HG02870 (cell line): Measurements from ENCODE around the gene RASSF1.
A peak's percentile ranks its signal among the peaks of the same experiment; 100 is the strongest.

Experiments used
- ATAC-seq: cut with Tn5 transposase; IDR thresholded peaks from one replicate; pipeline ENCODE4 v1.9.1; 2021; ENCODE audit warnings: mild to moderate bottlenecking, moderate library complexity; ENCODE audit not compliant: unreplicated experiment

The RASSF1 gene

DNA sequence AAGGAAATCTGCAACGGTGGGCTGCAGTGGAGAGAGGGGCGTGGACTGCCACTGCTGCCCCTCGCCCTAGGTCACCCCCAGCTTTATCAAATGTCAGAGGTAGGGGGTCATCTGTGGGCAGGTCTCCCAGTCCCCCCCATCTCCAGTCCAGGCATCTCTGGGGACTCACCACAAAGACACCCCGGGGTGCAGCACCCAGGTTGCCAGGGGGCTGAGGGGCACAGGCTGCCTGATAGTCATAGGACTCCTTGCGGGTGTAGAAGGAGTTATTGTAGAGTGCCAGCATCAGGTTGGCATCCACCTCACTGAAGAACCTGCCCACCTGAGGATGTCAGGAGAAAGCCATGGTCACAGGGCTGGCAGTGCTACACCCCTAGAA lies 25.2 kb upstream of the RASSF1 start:
- ATAC-seq: no peak

DNA sequence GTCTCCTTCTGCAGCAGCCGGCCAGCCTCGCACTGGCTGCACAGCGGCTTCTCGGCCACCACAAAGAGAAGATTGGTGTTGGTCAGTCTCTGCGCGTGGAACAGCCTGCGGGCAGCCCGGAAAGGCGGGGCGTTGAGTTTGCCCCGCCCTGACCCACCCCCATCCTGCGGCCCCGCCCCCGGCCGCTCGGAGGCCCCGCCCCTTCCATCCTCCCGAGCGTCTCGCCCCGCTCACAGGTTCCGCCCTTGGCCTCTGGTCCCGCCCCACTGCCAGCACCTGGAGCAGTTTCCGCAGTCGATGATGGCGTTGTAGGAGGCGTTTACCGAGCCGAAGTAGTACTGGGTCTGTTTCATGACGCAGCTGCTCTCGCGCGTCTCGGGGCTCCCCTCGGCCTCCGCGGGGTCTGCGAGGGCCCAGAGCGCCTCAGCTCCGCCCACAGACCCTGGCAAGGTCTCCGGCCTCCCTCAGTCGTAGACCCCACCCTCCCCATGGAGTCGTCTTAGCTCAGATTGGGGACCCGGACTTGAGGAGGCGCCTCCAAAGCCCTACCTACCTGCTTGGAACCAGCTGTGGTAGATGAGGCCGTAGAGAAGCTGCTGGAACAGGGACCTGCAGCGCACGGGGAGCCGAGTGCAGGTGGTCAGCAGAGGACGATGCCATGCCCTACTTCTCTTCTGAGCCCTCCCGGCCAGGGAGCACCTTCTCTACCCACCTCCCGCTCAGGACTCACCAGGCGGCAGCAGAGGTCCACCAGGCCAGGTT lies 24.6 kb upstream of the RASSF1 start:
- ATAC-seq: peak; percentile 82

DNA sequence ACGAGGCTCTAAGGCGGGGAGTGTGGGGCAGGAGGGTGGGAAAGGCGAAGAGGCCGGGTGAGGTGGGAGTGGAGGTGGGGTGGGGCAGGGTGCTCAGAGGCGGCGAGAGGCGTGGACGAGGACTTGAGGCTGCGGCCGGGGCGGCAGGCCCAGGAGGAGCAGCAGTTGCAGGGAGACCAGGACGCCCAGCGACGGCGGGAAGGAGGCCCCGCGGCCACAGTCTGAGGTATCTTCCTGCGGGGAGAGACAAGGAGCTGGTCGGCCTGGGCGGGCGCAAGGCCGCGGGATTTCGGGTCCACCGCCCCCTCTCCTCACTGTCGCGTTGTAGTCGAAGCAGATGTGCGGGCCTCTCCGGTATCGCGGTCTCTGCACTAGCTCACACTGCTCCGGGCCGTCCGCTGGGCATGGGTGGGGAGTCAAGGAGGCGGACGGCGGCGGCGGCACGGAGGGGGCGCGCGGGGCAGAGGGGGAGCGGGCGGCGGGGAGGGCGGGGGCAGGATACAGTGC lies 24.0 kb upstream of the RASSF1 start:
- no peak for ATAC-seq

DNA sequence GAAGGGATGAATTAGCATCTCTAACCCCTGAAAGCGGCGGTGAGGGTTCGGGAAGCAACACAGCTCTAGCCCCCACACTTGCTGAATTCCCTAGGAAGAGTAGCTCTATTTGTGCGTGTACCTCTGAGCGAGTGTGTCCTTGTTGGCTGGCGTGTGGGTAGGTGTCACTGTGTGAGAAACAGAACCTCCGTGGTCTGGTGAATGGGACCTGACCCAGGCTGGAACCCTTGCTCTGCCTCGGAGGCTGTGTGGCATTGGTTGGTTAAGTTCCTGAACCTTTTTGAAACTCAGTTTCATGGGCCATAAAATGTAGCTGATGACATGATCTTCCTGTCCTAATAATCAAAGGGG lies 19.1 kb upstream of the RASSF1 start:
- peak; percentile 3 for ATAC-seq

DNA sequence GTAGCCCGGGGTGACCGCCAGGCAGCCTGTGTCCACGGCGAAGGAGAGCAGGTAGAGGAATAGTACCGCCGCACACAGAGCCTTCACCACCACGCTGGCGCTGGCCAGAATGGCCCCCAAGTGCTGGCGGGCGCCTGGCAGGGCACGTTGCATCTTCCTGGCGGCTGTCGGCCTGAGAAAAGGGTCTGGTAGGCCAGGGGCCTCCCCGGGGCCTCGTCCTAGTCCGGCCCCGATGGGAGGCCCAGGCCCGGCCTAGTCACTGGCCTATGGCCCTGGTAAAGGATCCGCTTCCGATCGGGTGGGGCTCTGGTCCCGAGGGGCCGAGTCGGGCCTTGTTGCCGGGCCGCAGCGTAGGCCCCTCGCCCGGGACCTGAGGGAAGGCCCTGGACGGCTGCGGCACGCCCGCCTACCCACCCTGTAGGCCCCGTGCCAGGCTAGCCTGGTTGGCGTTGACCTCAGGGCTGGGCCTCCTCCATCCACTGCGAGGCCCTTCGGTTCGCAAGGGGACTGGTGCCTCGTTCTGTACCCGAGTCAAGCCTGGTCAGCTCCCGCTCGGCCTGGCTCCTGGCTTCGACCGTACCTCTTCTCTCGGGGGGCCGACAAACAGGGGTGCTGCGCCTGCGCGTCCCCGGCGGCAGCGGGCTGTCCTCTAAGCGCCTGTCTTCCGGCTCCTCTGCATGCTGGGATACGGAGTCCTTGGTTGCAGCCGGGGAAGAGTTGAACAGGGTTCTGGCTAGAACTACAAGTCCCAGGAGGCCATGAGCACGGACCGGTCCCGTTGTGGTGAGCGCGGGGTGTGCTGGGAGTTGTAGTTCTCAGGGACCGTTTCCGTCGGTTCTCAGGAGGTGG lies 18.5 kb upstream of the RASSF1 start, which contains the start of gene TMEM115:
Gene TMEM115 (minus strand): TSS at position 611 of the 849 bp plus-strand sequence. CDS start 458 bp downstream, at position 153.
- ATAC-seq: peak; percentile 99

DNA sequence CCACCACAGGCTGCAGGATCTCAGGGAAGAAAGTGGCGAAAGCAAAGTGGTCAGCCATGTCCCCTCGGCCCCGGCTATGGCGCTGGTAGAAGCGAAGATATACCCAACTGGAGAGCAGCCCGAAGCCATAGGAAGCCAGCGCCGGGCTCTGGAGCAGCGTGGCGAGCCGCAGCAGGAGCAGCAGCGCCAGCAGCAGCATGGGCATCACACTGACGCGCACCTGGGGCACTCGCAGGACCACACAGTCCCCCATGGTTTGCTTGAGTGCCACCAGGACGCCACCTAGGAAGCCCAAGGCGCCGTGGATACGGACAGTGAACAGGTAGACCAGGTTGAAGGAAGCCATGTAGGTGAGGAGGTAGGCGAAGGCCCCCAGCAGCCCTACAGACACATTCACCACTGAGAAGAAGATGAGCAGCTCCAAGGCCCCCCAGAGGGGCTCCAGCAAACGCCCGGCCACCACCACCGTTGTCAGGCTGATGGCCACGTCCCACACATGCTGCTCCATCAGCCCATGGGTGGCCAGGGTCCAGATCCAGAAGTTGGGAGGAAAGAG lies 17.8 kb upstream of the RASSF1 start:
- no peak for ATAC-seq

DNA sequence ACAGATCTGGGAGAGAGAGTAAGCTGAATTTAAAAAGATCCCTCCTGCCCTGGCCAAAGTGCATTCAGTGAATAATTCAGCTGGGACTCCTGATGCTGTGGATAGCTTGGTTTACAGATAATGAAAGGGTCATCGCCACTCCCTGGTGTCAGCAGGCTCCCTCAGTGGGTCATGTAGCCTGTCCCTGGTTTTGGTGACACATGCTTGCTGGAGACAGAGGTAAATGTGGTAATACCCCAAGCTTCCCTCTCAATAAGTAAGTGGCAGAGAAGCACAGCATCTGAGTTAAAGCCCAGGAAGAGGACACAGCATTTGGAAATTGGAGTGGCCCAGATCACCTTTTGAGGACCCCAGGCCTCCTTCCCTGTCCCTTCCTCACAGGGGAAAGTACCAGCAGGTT lies 16.8 kb upstream of the RASSF1 start:
- no peak for ATAC-seq

DNA sequence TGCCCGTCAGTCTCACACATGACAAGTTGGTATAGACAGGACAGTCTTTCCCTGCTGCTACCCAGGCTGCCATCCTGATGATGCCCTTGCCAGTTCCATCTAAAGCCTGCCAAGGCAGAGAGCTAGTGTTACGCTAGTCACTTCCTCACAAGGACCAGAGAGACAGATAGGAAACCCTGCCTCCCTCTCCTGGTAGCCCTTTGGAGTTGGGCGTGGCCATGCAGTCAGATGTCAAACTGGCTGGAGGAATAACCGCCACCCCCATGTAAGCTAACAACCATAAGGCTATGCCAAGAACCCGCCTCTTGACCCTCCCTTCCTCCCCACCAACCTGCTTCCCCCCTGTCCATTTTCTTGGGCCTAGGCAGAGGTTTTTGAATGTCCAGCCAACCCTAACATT lies 15.9 kb upstream of the RASSF1 start:
- ATAC-seq: no peak

DNA sequence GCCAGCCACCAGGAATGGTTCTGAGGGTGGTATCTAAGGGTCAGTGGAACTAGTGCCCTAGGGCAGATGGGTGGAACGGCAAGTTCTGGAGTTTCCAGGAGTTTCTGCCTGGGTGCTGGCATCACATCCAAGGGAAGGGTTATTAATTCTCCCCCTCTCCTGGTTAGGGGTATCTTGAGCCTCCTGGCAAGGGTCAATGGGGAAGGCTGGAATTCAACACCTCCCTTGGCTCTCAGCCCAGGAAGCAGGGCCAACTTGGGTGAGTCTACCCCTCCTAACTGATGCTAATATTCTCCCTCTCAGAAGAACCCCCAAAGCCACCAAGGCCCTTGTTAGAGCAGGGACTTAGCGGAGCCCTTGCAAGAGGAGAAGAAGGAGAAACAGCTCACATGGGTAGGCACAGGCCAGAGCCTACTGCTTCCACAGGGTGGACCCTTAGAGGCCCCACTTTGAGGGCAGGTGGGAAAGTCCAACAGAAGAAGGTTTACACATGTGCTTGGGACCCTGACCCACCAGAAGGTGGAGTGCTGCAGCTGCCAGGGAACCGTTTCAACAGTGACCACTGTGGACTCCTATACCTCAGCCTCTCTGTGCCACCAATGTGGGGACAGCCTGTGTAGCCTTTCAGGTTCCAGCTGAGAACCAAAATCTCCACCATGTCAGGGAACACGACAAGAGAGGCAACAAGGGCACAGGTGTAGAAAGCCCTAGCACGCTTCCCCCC lies 15.4 kb upstream of the RASSF1 start:
- ATAC-seq: no peak

DNA sequence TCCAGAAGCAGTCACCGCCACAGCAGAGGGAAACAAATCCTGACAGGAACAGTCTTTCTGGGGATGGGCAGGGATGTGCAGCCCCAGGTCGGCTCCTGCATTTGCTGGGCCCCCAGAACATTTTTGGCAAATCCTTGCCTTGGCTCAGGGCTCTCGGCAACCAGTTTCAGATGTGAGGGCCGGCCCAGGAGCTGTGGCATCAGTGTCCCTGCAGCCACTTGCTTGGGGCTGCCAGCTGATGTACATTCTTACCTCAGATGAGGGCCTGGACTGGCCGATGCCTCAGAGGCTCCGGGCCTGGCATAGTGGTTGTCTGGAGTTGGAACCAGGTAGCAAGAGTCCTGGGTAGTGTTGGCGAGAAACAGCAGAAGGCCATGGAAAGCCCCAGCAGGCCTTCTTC lies 14.2 kb upstream of the RASSF1 start:
- ATAC-seq: no peak

DNA sequence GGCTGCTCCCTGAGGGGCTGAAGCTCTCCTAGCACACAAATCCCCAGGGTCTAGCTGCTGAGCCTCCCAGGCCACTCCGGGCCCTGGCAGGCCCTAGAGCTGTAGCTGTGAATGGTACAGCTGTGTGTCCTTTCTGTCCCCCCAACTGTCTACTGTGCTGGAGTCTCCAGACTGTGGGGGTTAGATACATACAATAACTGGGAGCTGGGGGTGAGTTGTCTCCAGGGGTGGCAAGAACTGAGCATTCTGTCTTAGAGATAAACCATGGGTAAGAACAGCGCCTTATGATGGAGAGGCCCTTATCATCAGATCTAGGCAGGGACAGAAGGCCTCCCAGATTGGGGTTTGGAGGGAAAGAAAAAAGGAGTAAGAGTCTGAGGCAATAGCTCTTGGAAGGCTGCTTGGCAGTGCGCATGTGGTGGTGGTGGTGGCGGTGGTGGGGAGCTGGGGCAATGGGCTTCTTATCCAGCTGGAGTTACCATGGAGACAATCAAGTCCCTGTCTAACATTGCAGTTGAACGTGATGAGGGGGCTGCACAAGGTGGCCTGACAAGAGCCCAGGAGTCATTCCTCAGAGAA lies 13.6 kb upstream of the RASSF1 start:
- no peak for ATAC-seq

DNA sequence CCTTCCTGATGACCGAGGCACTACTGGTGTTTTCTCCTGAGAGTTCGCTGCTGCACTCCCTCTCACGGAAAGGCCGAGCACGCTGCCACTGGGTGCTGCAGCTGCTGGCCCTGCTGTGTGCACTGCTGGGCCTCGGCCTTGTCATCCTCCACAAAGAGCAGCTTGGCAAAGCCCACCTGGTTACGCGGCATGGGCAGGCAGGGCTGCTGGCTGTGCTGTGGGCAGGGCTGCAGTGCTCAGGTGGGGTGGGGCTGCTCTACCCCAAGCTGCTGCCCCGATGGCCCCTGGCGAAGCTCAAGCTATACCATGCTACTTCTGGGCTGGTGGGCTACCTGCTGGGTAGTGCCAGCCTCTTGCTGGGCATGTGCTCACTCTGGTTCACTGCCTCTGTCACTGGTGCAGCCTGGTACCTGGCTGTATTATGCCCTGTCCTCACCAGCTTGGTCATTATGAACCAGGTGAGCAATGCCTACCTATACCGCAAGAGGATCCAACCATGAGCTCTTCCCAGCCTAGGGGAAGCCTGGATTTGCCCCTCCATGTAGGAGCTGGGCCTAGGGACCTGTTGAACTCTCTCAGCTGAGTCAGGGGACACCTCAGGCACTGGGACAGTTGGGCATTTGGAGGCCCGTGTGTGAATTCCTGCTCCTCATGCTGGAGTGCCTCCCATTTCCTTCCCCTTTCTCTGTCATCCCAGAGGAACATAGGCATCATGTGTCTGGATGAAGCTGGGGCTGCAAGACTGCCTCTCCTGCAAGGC lies 12.8 kb upstream of the RASSF1 start:
- ATAC-seq: no peak

DNA sequence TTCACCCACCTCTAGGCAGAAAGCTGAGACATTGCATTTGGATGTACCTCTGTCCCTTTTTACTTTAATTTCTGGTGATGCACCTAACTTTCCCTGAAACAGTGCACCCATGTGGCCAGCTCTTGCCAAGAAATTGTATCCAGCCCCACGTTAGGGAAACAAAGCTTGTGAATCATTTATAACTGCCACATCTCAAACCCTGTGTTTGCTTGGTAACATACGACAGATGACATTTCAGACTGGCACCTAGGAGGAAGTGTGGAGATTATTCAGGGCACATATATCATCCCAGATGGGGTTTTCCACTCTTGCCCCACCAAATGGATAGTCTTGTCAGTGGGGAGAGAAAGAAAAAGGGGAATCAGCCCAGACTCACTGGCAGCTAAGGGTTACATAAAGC lies 12.1 kb upstream of the RASSF1 start:
- no peak for ATAC-seq

DNA sequence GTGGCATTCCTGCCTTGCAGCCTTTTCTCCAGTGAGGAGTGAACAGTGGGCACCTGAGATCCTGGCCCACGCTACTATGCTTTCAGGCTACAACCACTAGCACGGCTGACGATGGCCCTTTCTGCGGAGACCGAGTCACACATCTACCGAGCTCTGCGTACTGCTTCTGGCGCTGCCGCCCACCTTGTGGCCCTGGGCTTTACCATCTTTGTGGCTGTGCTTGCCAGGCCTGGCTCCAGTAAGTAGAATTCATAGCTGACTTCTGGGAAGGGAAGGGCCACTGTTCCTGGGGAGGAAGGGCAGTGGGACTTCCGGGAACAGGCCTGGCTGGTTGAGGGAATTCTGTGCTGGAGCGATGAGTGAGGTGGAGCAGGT lies 10.7 kb upstream of the RASSF1 start:
- no peak for ATAC-seq

DNA sequence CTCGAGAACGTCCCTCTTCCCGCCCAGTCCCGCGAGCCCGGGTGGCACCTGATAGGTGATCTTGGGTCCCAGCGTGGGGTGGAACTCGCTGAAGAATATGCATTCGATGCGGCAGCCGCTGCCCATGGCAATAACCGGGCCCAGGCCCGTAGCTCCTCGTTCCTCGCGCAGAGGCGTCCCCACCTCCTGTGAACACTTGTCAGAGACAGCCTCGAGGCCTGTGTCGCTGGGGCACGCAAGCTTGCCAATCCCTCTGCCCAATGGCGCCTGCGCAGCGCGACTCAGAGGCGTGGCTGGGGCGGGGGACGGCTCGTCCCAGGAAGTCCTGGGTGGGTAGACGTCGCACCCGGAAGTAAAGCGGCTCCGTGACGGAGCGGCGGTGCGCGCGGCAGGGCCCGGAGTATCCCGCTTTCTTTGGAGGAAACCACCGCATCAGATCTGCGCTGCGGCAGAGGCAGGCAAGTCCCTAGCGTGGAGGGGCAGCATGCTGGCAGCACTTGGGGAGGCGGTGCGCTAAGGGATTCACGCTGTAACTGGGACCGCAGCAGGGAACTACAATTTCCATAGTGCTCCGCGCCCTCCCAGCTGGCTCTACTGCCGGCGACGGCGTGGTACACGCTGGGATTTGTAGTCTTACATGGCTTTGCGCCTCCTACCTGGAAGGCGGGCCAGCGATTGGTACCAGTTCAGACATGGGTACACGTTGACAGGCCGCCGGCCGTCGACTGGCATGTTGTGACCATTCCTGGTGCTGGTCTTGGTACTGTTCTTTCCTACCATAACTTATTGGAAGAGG lies 10.1 kb upstream of the RASSF1 start, which contains the start of the genes CYB561D2 and NPRL2:
Gene CYB561D2 (plus strand): TSS at position 336 of the 796 bp plus-strand sequence. CDS start 572 bp downstream, outside the sequence.
Gene NPRL2 (minus strand): TSS at position 249 of the 796 bp plus-strand sequence. CDS start 123 bp downstream, at position 126.
- ATAC-seq: peak; percentile 81

DNA sequence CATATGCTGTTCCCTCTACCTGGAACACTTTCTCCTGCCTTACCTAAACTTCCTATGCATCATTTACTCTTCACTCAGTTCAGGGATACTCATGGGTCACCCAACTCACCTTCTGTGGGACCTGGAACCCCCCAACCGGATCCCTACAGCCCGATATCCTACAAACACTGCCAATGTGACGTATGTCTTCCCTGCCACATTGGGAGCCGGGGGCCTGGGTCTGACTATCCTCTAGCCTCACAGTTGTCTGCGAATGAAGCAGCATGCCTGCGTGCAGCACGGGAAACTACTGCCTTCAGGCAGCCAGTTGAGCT lies 9.5 kb upstream of the RASSF1 start:
- no peak for ATAC-seq

DNA sequence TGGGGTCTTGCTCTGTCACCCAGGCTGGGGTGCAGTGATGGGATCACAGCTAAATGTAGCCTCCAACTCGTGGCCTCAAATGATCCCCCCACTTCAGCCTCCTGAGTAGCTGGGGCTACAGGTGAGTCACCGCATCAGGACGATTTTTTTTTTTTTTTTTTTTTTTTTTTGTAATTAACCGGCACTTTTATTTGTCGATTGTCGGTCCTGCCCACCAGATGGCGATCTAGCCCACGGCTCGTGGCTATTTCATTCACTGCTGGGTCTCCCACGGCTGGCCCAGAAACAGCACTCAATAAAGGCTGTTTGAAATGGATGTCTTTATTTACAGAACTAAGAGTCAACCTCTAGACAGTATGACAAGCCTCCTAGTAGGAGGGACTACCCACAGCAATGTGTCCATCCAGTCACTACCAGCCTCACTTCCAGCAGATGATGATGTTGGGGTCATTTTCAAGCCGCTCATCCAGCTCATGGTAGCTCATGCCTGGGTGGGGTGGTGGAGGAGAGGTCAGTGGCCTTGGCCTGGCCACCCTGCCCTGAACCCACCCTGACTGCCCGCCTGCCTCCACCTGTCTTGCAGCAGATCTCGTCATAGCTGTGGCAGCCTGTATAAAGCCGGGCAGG lies 6.7 kb upstream of the RASSF1 start:
- no peak for ATAC-seq

DNA sequence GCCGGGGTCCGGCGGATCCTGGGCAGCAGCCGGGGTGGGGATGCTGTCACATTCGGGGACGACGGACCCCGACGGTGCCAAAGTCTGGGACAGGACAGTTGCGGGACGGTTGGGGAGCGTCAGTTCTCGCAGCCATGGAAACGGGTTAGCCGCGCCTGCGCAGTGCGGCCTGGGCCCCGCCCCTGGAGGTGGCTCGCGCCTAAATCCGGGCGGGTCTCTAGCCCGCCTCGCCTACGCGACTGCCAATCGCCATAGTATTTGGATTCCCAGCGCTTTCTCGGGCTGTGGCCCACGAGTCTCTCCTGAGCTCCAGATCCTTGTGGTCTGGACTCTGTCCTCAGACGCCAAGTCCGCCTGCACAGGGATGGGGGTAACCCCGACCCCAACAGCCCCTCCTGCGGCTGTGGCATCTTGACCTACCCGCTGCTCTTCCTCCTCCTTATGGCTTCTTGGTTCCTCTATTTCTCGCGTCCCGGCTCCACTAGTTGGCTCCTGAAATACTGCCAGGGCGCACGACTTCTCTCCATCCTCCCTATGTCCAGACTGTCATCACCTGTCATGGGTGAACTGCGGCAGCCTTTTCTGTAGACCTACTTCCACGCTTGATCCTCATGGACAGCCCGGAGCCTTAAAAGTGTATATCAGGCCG lies 5.1 kb upstream of the RASSF1 start, which contains the start of gene ZMYND10:
Gene ZMYND10 (minus strand): TSS at position 147 of the 649 bp plus-strand sequence. CDS start 153 bp downstream, outside the sequence.
- ATAC-seq: no peak
